K562 (cell line): ENCODE measurements around the gene THSD8. TPM values are rescaled to one million over a fixed set of nuclear protein-coding genes. Genes with fewer than 3 reads are reported as not detected.

Experiments used
- BMI1 ChIP-seq: fragments of 150-350 bp; IDR thresholded peaks from 2 replicates; pipeline ENCODE4 v1.6.1; 2014; ENCODE audit warnings: low read length
- BRCA1 ChIP-seq, 2 experiments: fragments of 450-650 bp in 1 of 2; sonication (generic) in 1 of 2; formaldehyde crosslinking in 1 of 2; IDR thresholded peaks; 2 replicates each; pipeline versions ENCODE4 v1.5.0 to v1.6.1; 2017 to 2020; ENCODE audit warnings: mild to moderate bottlenecking in 1 of 2, missing genetic modification reagents in 1 of 2
- C11orf30 ChIP-seq: fragments of 450-650 bp; IDR thresholded peaks from 2 replicates; pipeline ENCODE4 v1.6.1; 2016; ENCODE audit warnings: low read depth, mild to moderate bottlenecking
- CREB1 ChIP-seq, 2 experiments: sonication (generic) in 1 of 2; formaldehyde crosslinking in 1 of 2; IDR thresholded peaks; 2 replicates each; pipeline versions ENCODE4 v1.6.1 to v1.8.0; 2012 to 2022; ENCODE audit warnings: inconsistent platforms in 1 of 2, mild to moderate bottlenecking in 1 of 2, missing genetic modification reagents in 1 of 2, moderate library complexity in 1 of 2
- FOXM1 ChIP-seq, 2 experiments: fragments of 450-650 bp in 1 of 2; sonication (generic) in 1 of 2; formaldehyde crosslinking in 1 of 2; IDR thresholded peaks; 2 replicates each; pipeline versions ENCODE4 v1.6.1 to v1.9.0; 2017 to 2022; ENCODE audit warnings: low read depth in 2 of 2, mild to moderate bottlenecking in 2 of 2, missing genetic modification reagents in 1 of 2, moderate library complexity in 1 of 2
- MCM5 ChIP-seq: fragments of 450-650 bp; IDR thresholded peaks from 2 replicates; pipeline ENCODE4 v1.6.1; 2016; ENCODE audit warnings: low read depth
- MCM7 ChIP-seq, 2 experiments: fragments of 450-650 bp; IDR thresholded peaks; 2 replicates each; pipeline ENCODE4 v1.6.1; 2016 to 2018
- MEF2A ChIP-seq: IDR thresholded peaks from 2 replicates; pipeline ENCODE4 v1.6.1; 2011; ENCODE audit warnings: low read depth, mild to moderate bottlenecking, low read length, moderate library complexity; ENCODE audit not compliant: control insufficient read depth
- NFATC3 ChIP-seq: fragments of 450-650 bp; IDR thresholded peaks from 2 replicates; pipeline ENCODE4 v1.6.1; 2017; ENCODE audit warnings: mild to moderate bottlenecking
- NR4A1 ChIP-seq, 2 experiments: fragments of 250-450 bp in 1 of 2; fragments of 450-650 bp in 1 of 2; sonication (Bioruptor Pico) in 1 of 2; IDR thresholded peaks; 2 replicates each; pipeline versions ENCODE4 v1.4.0 to v1.6.1; 2016 to 2020; ENCODE audit warnings: mild to moderate bottlenecking in 2 of 2, missing compliant biosample characterization in 1 of 2, missing genetic modification characterization in 1 of 2, moderate library complexity in 1 of 2
- PHF8 ChIP-seq: fragments of 200-600 bp; sonication (generic); IDR thresholded peaks from 2 replicates; pipeline ENCODE4 v1.6.1; 2012; ENCODE audit warnings: mixed run types, mild to moderate bottlenecking, inconsistent platforms, low read length, moderate library complexity, borderline replicate concordance
- RUNX1 ChIP-seq: sonication (generic); IDR thresholded peaks from 2 replicates; pipeline ENCODE4 v1.6.1; 2016; ENCODE audit warnings: antibody characterized with exemption, low read depth
- SRSF9 ChIP-seq: fragments of 200-400 bp; formaldehyde crosslinking; IDR thresholded peaks from 2 replicates; pipeline ENCODE4 v1.6.1; 2017; ENCODE audit warnings: low read depth, low read length, borderline replicate concordance
- STAT6 ChIP-seq: sonication (generic); formaldehyde crosslinking; IDR thresholded peaks from 2 replicates; pipeline ENCODE4 v1.8.1; 2023; ENCODE audit warnings: mild to moderate bottlenecking, missing genetic modification reagents
- TCF7 ChIP-seq: sonication (generic); IDR thresholded peaks from 2 replicates; pipeline ENCODE4 v1.6.1; 2016; ENCODE audit warnings: antibody characterized with exemption, borderline replicate concordance
- THRA ChIP-seq: fragments of 450-650 bp; IDR thresholded peaks from 2 replicates; pipeline ENCODE4 v1.6.1; 2017; ENCODE audit warnings: mild to moderate bottlenecking, moderate library complexity
- ZC3H8 ChIP-seq: fragments of 450-650 bp; IDR thresholded peaks from 2 replicates; pipeline ENCODE4 v1.6.1; 2017
- ZNF133 ChIP-seq: fragments of 250-450 bp; sonication (Bioruptor Pico); IDR thresholded peaks from 2 replicates; pipeline ENCODE4 v1.4.0; 2020; ENCODE audit warnings: mild to moderate bottlenecking
- ZNF280A ChIP-seq: fragments of 450-650 bp; IDR thresholded peaks from 2 replicates; pipeline ENCODE4 v1.6.1; 2018; ENCODE audit warnings: mild to moderate bottlenecking, low read depth; ENCODE audit not compliant: partially characterized antibody
- ZNF584 ChIP-seq: fragments of 200-800 bp; sonication (Bioruptor generic); IDR thresholded peaks from 2 replicates; pipeline ENCODE4 v1.6.1; 2016; ENCODE audit warnings: low read depth, mild to moderate bottlenecking, missing genetic modification characterization, missing compliant biosample characterization
- ZNF644 ChIP-seq: fragments of 200-800 bp; sonication (Bioruptor generic); IDR thresholded peaks from 2 replicates; pipeline ENCODE4 v1.6.1; 2016; ENCODE audit warnings: low read depth, missing genetic modification characterization, missing compliant biosample characterization
- ZNF699 ChIP-seq: fragments of 250-450 bp; sonication (Bioruptor Pico); IDR thresholded peaks from 2 replicates; pipeline ENCODE4 v1.8.0; 2021; ENCODE audit warnings: mild to moderate bottlenecking, moderate library complexity; ENCODE audit not compliant: insufficient replicate concordance
- polyA plus RNA-seq, 8 experiments: library from polyadenylated mRNA; depleted of rRNA in 4 of 8; stranded (reverse) in 5 of 8; unstranded in 3 of 8; fragments of >200 nt; fragmentation: Nextera tagmentation in 2 of 8; fragmentation: Illumina TruSeq in 1 of 8; extraction: Ambion mirVana in 2 of 8; extraction: Trizol in 1 of 8; gene quantifications; 2 replicates each; pipeline versions ENCODE4 v1.2.1 to v1.2.3, GENCODE V29; 2011 to 2014; ENCODE audit warnings: inconsistent platforms in 1 of 8, missing spikeins in 1 of 8
- total RNA-seq, 7 experiments: library from RNA; depleted of rRNA in 6 of 7; stranded (reverse); fragments of >200 nt in 6 of 7; fragmentation: Illumina TruSeq in 2 of 7; extraction: Trizol in 2 of 7; gene quantifications; 2 replicates each; pipeline versions ENCODE4 v1.2.1 to v1.2.3, GENCODE V29; 2011 to 2021; ENCODE audit warnings: low replicate concordance in 1 of 7

THSD8 gene
- total and polyA plus RNA-seq, 9 of the 15 experiments (the other 6 are each of a cell fraction or from before 2014, with no cell fraction given) = 8.4 to 42.4 (median 19.9) TPM; not detected in 2

GRCh38 chr19:12782424-12783290, 19.2 kb upstream of the THSD8 start (continued):
- no peak; the same call in 1 of the 2 replicates for TF ChIP-seq STAT6 (CRISPR knock-in tag)
- no peak for TF ChIP-seq ZNF280A
- no peak for TF ChIP-seq C11orf30
- no peak for TF ChIP-seq BRCA1 (IDR thresholded peaks at IDR 0.05)
- TF ChIP-seq BRCA1 (CRISPR knock-in tag; IDR thresholded peaks at IDR 0.05) = no peak
- TF ChIP-seq ZC3H8 = no peak
- TF ChIP-seq ZNF699 (CRISPR knock-in tag) = no peak
- no peak for TF ChIP-seq TCF7
- TF ChIP-seq SRSF9 = no peak
- no peak for TF ChIP-seq MEF2A
- peak; percentile 73; the same call in 1 of the 2 replicates for TF ChIP-seq RUNX1
- peak; percentile 81 for TF ChIP-seq CREB1 (IDR thresholded peaks at IDR 0.05)
- TF ChIP-seq CREB1 (CRISPR knock-in tag; IDR thresholded peaks at IDR 0.05) = peak; percentile 86
- peak; percentile 60; the same call in 1 of the 2 replicates for TF ChIP-seq FOXM1 (IDR thresholded peaks at IDR 0.05; ENCODE audit: low read depth)
- TF ChIP-seq FOXM1 (CRISPR knock-in tag; IDR thresholded peaks at IDR 0.05; ENCODE audit: low read depth) = peak; percentile 91
- 0 out of 2 replicates have a peak, but pooled peaks have one; percentile 29 for TF ChIP-seq NR4A1 (CRISPR knock-in tag; IDR thresholded peaks at IDR 0.05)
- TF ChIP-seq NR4A1 (tag; IDR thresholded peaks at IDR 0.05) = no peak; the same call in 1 of the 2 replicates
- TF ChIP-seq MCM5 = no peak
- no peak for TF ChIP-seq ZNF584 (CRISPR knock-in tag)
- no peak for TF ChIP-seq NFATC3
- peak; percentile 55; the same call in 1 of the 2 replicates for TF ChIP-seq PHF8
- TF ChIP-seq BMI1 = peak; percentile 80
- no peak for TF ChIP-seq ZNF133 (CRISPR knock-in tag)
- TF ChIP-seq MCM7 (IDR thresholded peaks at IDR 0.05) = no peak
- no peak for TF ChIP-seq THRA
- 0 out of 2 replicates have a peak, but pooled peaks have one; percentile 9 for TF ChIP-seq ZNF644 (tag)
